ENCODE data around the gene ABHD17C.

DNA sequence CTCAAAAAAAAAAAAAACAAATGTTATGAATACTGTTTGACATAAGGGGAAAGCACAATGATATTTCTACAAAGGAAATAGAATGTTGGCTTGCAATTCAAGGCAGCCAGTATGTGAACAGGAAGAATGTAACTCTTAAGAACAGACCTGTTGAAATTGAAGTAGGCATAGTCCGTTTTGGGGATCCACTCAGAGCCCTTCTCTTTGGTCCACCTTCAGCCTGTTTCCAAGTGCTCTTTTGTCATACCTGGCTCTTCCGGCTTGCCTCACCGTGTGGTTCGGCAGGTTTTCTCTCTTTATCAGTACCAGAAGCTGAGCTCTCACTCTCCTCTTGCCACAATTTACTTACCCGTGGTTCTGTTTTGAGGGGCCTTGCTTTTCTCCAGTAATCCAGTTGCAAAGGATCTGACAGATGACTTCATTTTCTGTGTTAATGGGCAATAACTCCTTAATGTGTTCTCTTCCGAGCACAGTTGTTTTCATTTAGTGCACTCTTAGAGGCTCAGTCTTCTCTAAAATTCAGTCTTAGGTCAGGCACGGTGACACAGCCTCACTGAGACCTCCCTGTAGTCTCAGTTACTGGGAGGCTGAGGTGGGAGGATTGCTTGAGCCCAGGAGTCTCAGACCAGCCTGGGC, 6.7 kb downstream of the ABHD17C start:
- TF ChIP-seq GATA1 (IDR thresholded peaks at IDR 0.05; ENCODE audit: low read depth, low read length): no peak
- no peak for TF ChIP-seq POLR2A (IDR thresholded peaks at IDR 0.05; ENCODE audit: low read length)
